Activated naive CD4-positive, alpha-beta T cell treated with anti-CD3 and anti-CD28 coated beads, Interleukin-2, amount 10 ng/mL, durations not matched to agents 7 days and 5 days (primary cell): Measurements from ENCODE around the gene DAPK1.

ENCODE experiments used
- CTCF ChIA-PET: fragments of 350-600 bp; sonication (Branson Sonifier 250); formaldehyde crosslinking; loops from one replicate; lab custom pipeline; 2021; ENCODE audit warnings: antibody characterized with exemption; lab: Charles Lee
- DNase-seq: peaks from one replicate; pipeline ENCODE4 v3.0.0-alpha.2; 2020
- H3K27ac Mint-ChIP-seq: one replicate; pipeline ENCODE4 v1.8.0; 2021; ENCODE audit warnings: mild to moderate bottlenecking, moderate library complexity, mixed read lengths
- H3K27me3 Mint-ChIP-seq: one replicate; pipeline ENCODE4 v1.8.0; 2021; ENCODE audit warnings: mild to moderate bottlenecking, mixed read lengths
- H3K36me3 Mint-ChIP-seq: one replicate; pipeline ENCODE4 v1.8.0; 2021; ENCODE audit warnings: mixed read lengths
- H3K4me1 Mint-ChIP-seq: one replicate; pipeline ENCODE4 v1.8.0; 2021; ENCODE audit warnings: mixed read lengths
- H3K4me3 Mint-ChIP-seq: one replicate; pipeline ENCODE4 v1.8.0; 2021; ENCODE audit warnings: mild to moderate bottlenecking, moderate library complexity, mixed read lengths
- H3K9me3 Mint-ChIP-seq: one replicate; pipeline ENCODE4 v1.8.0; 2021; ENCODE audit warnings: mixed read lengths

The DAPK1 gene

DNA sequence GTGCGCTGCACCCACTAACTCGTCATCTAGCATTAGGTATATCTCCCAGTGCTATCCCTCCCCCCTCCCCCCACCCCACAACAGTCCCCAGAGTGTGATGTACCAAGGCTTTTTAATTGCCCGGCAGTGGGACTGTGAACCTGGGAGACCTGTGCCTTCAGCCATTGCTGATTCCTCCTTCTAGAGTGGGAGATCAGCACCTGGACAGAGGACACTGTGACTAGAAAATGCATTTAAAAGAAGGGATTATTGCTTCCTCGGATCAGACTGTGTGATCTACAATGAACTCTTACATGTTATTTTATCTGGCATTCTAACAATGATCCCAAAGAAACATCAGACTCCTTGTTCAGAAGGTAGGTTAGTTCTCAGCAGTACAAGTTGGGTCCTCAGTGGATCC, 254.2 kb downstream of the DAPK1 start:
- DNase-seq: no peak
- H3K4me3 Mint-ChIP-seq: no peak overlapping the region
- no peaks in the 10 kb centered on the region for H3K4me1 Mint-ChIP-seq
- H3K9me3 Mint-ChIP-seq: peaks cover 6% of the 10 kb centered on the region
- H3K36me3 Mint-ChIP-seq: no peaks in the 10 kb centered on the region
- no peak overlapping the region for H3K27ac Mint-ChIP-seq
- CTCF ChIA-PET: no interaction called here
- peaks cover 9% of the 10 kb centered on the region for H3K27me3 Mint-ChIP-seq

DNA sequence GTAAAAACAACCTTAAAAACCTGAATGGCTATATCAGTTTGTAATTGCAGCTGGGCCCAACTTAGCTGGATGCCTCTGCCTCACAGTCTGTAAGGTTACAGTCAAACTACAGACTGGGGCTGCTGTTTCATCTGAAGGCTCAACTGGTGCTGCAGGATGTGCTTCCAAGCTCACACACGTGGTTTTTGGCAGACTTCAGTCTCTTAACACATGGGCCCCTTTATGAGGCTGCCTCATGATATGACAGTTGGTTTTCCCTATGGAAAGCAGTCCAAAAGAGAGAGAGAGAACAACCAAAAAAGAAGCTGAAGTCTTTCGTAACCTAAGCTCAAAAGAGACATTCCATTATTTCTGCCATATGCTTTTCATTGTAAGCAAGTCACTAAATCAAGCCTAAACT, 255.6 kb downstream of the DAPK1 start:
- Mint-ChIP-seq H3K4me1 (no peaks in the 10 kb centered on the region), H3K27ac (no peak overlapping the region), H3K9me3 (peaks cover 6% of the 10 kb centered on the region), H3K4me3 (no peak overlapping the region), H3K36me3 (no peaks in the 10 kb centered on the region), H3K27me3 (peaks cover 4% of the 10 kb centered on the region)
- no peak for DNase-seq
- CTCF ChIA-PET: no interaction called here
